Neural cell (in vitro differentiated cells): ENCODE data around the gene RPA3. TPM values are rescaled to one million over a fixed set of nuclear protein-coding genes. Genes with fewer than 3 reads are reported as not detected.

Source experiments
- H2AFZ ChIP-seq: fragments of 200-600, 300-800 bp; sonication (generic), shearing (Covaris generic); 2 replicates; pipeline ENCODE4 v1.6.0; 2014; ENCODE audit warnings: low read depth, mild to moderate bottlenecking, antibody characterized with exemption, low read length, moderate library complexity
- H3F3A ChIP-seq: fragments of 200-600 bp; shearing (Covaris generic); 2 replicates; pipeline ENCODE4 v1.6.1; 2016; ENCODE audit warnings: mild to moderate bottlenecking, moderate library complexity, mixed read lengths, antibody characterized with exemption, low read length; ENCODE audit not compliant: insufficient read depth, poor library complexity, severe bottlenecking
- H3K27ac ChIP-seq: fragments of 200-600, 300-800 bp; sonication (generic), shearing (Covaris generic); 2 replicates; pipeline ENCODE4 v1.5.1; 2014; ENCODE audit warnings: mild to moderate bottlenecking, low read length, moderate library complexity
- H3K27me3 ChIP-seq: fragments of 300-800, 200-600 bp; sonication (generic), shearing (Covaris generic); 2 replicates; pipeline ENCODE4 v1.6.0; 2014; ENCODE audit warnings: mild to moderate bottlenecking, low read depth, low read length, moderate library complexity; ENCODE audit not compliant: insufficient read depth
- H3K36me3 ChIP-seq: fragments of 300-800, 200-600 bp; sonication (generic), shearing (Covaris generic); 2 replicates; pipeline ENCODE4 v1.5.1; 2014; ENCODE audit warnings: mild to moderate bottlenecking, antibody characterized with exemption, low read length, moderate library complexity; ENCODE audit not compliant: insufficient read depth
- H3K4me2 ChIP-seq: fragments of 300-800, 200-600 bp; sonication (generic), shearing (Covaris generic); 2 replicates; pipeline ENCODE4 v1.6.0; 2014; ENCODE audit warnings: mild to moderate bottlenecking, low read length
- H3K4me3 ChIP-seq: fragments of 300-800, 200-600 bp; sonication (generic), shearing (Covaris generic); 2 replicates; pipeline ENCODE4 v1.5.1; 2014; ENCODE audit warnings: mild to moderate bottlenecking, low read length, moderate library complexity
- H3K79me2 ChIP-seq: fragments of 200-600 bp; shearing (Covaris generic); replicated peaks from 2 replicates; pipeline ENCODE4 v1.6.0; 2014; ENCODE audit warnings: mild to moderate bottlenecking, low read length, moderate library complexity; ENCODE audit not compliant: insufficient read depth
- H3K9ac ChIP-seq: fragments of 300-800, 200-600 bp; sonication (generic), shearing (Covaris generic); 2 replicates; pipeline ENCODE4 v1.6.1; 2016; ENCODE audit warnings: mild to moderate bottlenecking, low read length, mixed read lengths
- H3K9me2 ChIP-seq: fragments of 200-600 bp; shearing (Covaris generic); 2 replicates; pipeline ENCODE4 v1.6.1; 2016; ENCODE audit warnings: mild to moderate bottlenecking, low read length, mixed read lengths; ENCODE audit not compliant: insufficient read depth
- H3K9me3 ChIP-seq: fragments of 200-600, 300-800 bp; sonication (generic), shearing (Covaris generic); 2 replicates; pipeline ENCODE4 v1.6.1; 2016; ENCODE audit warnings: mild to moderate bottlenecking, mixed run types, low read length, moderate library complexity, mixed read lengths
- H4K20me1 ChIP-seq: fragments of 200-600 bp; shearing (Covaris generic); 2 replicates; pipeline ENCODE4 v1.6.1; 2016; ENCODE audit warnings: mild to moderate bottlenecking, mixed run types; ENCODE audit not compliant: insufficient read depth
- CTCF ChIP-seq: fragments of 450-650 bp; IDR thresholded peaks from 2 replicates; pipeline ENCODE4 v1.5.1; 2014; ENCODE audit warnings: antibody characterized with exemption, mild to moderate bottlenecking, moderate library complexity; ENCODE audit not compliant: poor library complexity, severe bottlenecking
- EP300 ChIP-seq: fragments of 450-650 bp; conservative IDR thresholded peaks from 2 replicates; pipeline ENCODE4 v1.6.1; 2014; ENCODE audit warnings: antibody characterized with exemption, mild to moderate bottlenecking, moderate library complexity; ENCODE audit not compliant: poor library complexity, severe bottlenecking
- EZH2 ChIP-seq: fragments of 200-600, 300-800 bp; shearing (Covaris generic), sonication (generic); IDR thresholded peaks from 2 replicates; pipeline ENCODE4 v1.6.1; 2014; ENCODE audit warnings: antibody characterized with exemption, low read length, borderline replicate concordance, mild to moderate bottlenecking; ENCODE audit not compliant: insufficient read depth, poor library complexity, severe bottlenecking
- MXI1 ChIP-seq: fragments of 450-650 bp; conservative IDR thresholded peaks from 2 replicates; pipeline ENCODE4 v1.6.1; 2014; ENCODE audit warnings: antibody characterized with exemption, mild to moderate bottlenecking; ENCODE audit not compliant: poor library complexity, severe bottlenecking
- POLR2AphosphoS5 ChIP-seq: IDR thresholded peaks from 2 replicates; pipeline ENCODE4 v1.6.1; 2012
- RAD21 ChIP-seq: fragments of 450-650 bp; conservative IDR thresholded peaks from 2 replicates; pipeline ENCODE4 v1.6.1; 2014; ENCODE audit warnings: antibody characterized with exemption, mild to moderate bottlenecking, moderate library complexity
- REST ChIP-seq: IDR thresholded peaks from 2 replicates; pipeline ENCODE4 v1.6.1; 2012; ENCODE audit warnings: borderline replicate concordance
- SMC3 ChIP-seq: fragments of 450-650 bp; conservative IDR thresholded peaks from 2 replicates; pipeline ENCODE4 v1.6.1; 2014; ENCODE audit warnings: antibody characterized with exemption, mild to moderate bottlenecking, moderate library complexity; ENCODE audit not compliant: poor library complexity
- TAF1 ChIP-seq: IDR thresholded peaks from 2 replicates; pipeline ENCODE4 v1.6.1; 2012; ENCODE audit warnings: low read depth
- polyA plus RNA-seq: library from polyadenylated mRNA; depleted of rRNA; stranded (reverse); fragments of >200 nt; gene quantifications from 2 replicates; pipeline ENCODE4 v1.2.3, GENCODE V29; 2014

RPA3 gene
- polyA plus RNA-seq, 1 donor from 2014 or later: 50.1 TPM

GRCh38 chr7:7641129-7641663, 77.2 kb downstream of the RPA3 start:
- Histone ChIP-seq H3F3A (no peaks in the 10 kb centered on the region), H3K9me3 (no peaks in the 10 kb centered on the region), H3K9ac (peak overlapping the region; percentile 69), H2AFZ (peak overlapping the region; percentile 57), H3K4me3 (peak overlapping the region; percentile 80), H4K20me1 (no peaks in the 10 kb centered on the region), H3K27ac (peak overlapping the region; percentile 77), H3K27me3 (no peaks in the 10 kb centered on the region), H3K9me2 (no peaks in the 10 kb centered on the region), H3K4me2 (peak overlapping the region; percentile 78), H3K36me3 (no peaks in the 10 kb centered on the region), H3K79me2 (peaks cover 4% of the 10 kb centered on the region)
- TF ChIP-seq EZH2 (no peak), CTCF (no peak), POLR2AphosphoS5 (no peak), TAF1 (no peak), SMC3 (no peak), MXI1 (no peak), EP300 (no peak), RAD21 (no peak), REST (no peak)

- Histone ChIP-seq H3K36me3 (no peaks in the 10 kb centered on the region), H3K27me3 (no peaks in the 10 kb centered on the region), H3K27ac (peak within 1 kb of the TSS; percentile 77), H3K4me3 (peak within 1 kb of the TSS; percentile 80), H3K9me3 (no peaks in the 10 kb centered on the region), H3K9ac (peak within 1 kb of the TSS; percentile 70), H3K4me2 (peak within 1 kb of the TSS; percentile 87), H3K9me2 (no peaks in the 10 kb centered on the region), H2AFZ (peak within 1 kb of the TSS; percentile 90), H3K79me2 (peaks cover 4% of the 10 kb centered on the region), H4K20me1 (no peaks in the 10 kb centered on the region), H3F3A (no peaks in the 10 kb centered on the region)
- TF ChIP-seq MXI1 (peak; percentile 81), TAF1 (peak; percentile 67), CTCF (peak; percentile 12), POLR2AphosphoS5 (peak; percentile 62), RAD21 (peak; percentile 47), SMC3 (peak; percentile 49), REST (peak; percentile 8), EZH2 (no peak), EP300 (no peak)
Observed at GRCh38 chr7:7640221-7641128, 77.9 kb downstream of the RPA3 start, which contains the start of gene UMAD1. TSS of gene UMAD1 (plus strand) at chr7:7640752. CDS start at chr7:7673372, 32,620 bp downstream.
